Body of pancreas (tissue), 4 donors: Measurements from ENCODE around the gene CST4. TPM values are rescaled to one million over a fixed set of nuclear protein-coding genes. Genes with fewer than 3 reads are reported as not detected.

Experiments
- ATAC-seq: fragments of 150-250 bp; one replicate; pipeline ENCODE4 v1.9.1; 2016
- DNase-seq, 4 donors: peaks; one replicate each; pipeline ENCODE4 v3.0.0-alpha.2; 2019
- H3K27ac ChIP-seq, 4 donors: fragments of 200-600 bp; sonication (generic); 1 replicate in 3 of 4; 2 replicates in 1 of 4; pipeline versions ENCODE4 v1.5.1 to v1.6.1; 2016 to 2019; ENCODE audit warnings: mild to moderate bottlenecking in 1 of 4, mixed read lengths in 1 of 4, moderate library complexity in 1 of 4
- H3K27me3 ChIP-seq, 2 donors: fragments of 200-600 bp; sonication (generic); one replicate each; pipeline ENCODE4 v1.6.0; 2016; ENCODE audit warnings: mild to moderate bottlenecking in 1 of 2
- H3K36me3 ChIP-seq, 2 donors: fragments of 200-600 bp; sonication (generic); replicated peaks in 1 of 2; 2 replicates each; pipeline ENCODE4 v1.5.1; 2016; ENCODE audit warnings: low read depth in 2 of 2; ENCODE audit not compliant: insufficient read depth in 1 of 2
- H3K4me1 ChIP-seq: fragments of 200-600 bp; sonication (generic); one replicate; pipeline ENCODE4 v1.6.0; 2016
- H3K4me3 ChIP-seq, 2 donors: fragments of 200-600 bp; sonication (generic); 1 replicate in 1 of 2; 2 replicates in 1 of 2; pipeline ENCODE4 v1.5.1; 2016 to 2019
- H3K9me3 ChIP-seq, 3 donors: fragments of 200-600 bp; sonication (generic); 1 replicate in 2 of 3; 2 replicates in 1 of 3; pipeline ENCODE4 v1.5.1; 2016
- POLR2A ChIP-seq, 3 donors: fragments of 450-650 bp; IDR thresholded peaks; one replicate each; pipeline ENCODE4 v1.6.1; 2016; ENCODE audit warnings: antibody characterized with exemption in 3 of 3, mild to moderate bottlenecking in 2 of 3
- WGBS, 2 donors: methylation state at CpG; one replicate each; pipeline ENCODE4 v1.1.5; 2017; 5-methylcytosine and 5-hydroxymethylcytosine counted together
- intact Hi-C: fragments of 100-400 bp; cut with DNase I; formaldehyde crosslinking; loops from one replicate; pipeline ENCODE4 v1.15.1; 2023
- total RNA-seq, 2 donors: library from RNA; depleted of rRNA; stranded (reverse); fragments of >200 nt; gene quantifications; one replicate each; pipeline ENCODE4 v1.1.0, GENCODE V29; 2016
- TF ChIP-seq, protein P1 (sequence below), 7 experiments: fragments of 450-650 bp in 4 of 7; fragments of 200-600 bp in 3 of 7; sonication (generic) in 3 of 7; IDR thresholded peaks; one replicate each; pipeline ENCODE4 v1.5.1; 2016 to 2019; ENCODE audit warnings: antibody characterized with exemption in 7 of 7

The CST4 gene
- total RNA-seq, 2 donors from 2014 or later, result not detected

DNA sequence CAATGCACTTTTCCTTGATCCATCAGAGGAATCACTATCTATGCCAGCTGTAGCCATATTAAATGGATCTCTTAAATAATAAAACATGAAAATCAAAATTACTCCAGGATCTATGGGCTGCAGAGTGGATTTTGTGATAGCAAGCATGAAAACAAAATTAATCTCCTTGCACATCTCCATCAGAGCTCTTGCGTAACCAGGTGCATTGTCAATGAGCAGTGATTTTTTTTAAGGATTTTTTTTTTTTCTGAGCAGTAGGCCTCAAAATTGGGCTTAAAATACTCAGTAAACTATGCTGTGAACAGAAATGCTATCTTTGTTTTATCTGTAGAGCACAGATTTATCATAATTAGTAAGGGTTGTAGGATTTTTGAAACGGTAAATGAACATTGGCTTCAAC is 39.6 kb downstream of the CST4 start:
- DNase-seq, result no peak
- H3K27me3 ChIP-seq, result no peaks in the 10 kb centered on the region
- H3K4me1 ChIP-seq, result no peaks in the 10 kb centered on the region

DNA sequence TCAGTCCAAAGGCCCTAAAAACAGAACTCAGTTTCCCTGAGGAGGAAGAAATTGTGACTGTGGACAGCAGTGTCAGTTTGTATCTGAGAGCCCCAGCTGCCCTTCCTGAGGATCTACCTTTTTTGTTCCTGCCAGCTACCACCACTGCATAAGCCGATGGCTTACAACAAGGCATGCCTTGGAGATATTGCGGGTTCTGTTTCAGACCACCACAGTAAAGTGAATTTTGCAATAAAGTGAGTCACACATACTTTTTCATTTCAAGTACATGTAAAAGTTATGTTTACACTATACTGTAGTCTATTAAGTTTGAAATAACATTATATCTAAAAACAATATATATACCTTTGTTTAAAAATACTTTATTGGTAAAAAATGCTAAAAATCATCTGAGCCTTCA is 41.5 kb downstream of the CST4 start:
- no peak for DNase-seq
- Histone ChIP-seq H3K9me3 (no peaks in the 10 kb centered on the region), H3K27me3 (no peaks in the 10 kb centered on the region), H3K4me1 (no peaks in the 10 kb centered on the region), H3K27ac (no peak overlapping the region), H3K4me3 (no peak overlapping the region), H3K36me3 (no peaks in the 10 kb centered on the region)
- intact Hi-C loops, result no loop called here
- WGBS, 2 donors, result 88 to 96% methylated on average over 2 of the region's 2 CpGs
- ATAC-seq, result no peak
- TF ChIP-seq POLR2A (IDR thresholded peaks at IDR 0.05), result no peak
- TF ChIP-seq, protein P1, sequence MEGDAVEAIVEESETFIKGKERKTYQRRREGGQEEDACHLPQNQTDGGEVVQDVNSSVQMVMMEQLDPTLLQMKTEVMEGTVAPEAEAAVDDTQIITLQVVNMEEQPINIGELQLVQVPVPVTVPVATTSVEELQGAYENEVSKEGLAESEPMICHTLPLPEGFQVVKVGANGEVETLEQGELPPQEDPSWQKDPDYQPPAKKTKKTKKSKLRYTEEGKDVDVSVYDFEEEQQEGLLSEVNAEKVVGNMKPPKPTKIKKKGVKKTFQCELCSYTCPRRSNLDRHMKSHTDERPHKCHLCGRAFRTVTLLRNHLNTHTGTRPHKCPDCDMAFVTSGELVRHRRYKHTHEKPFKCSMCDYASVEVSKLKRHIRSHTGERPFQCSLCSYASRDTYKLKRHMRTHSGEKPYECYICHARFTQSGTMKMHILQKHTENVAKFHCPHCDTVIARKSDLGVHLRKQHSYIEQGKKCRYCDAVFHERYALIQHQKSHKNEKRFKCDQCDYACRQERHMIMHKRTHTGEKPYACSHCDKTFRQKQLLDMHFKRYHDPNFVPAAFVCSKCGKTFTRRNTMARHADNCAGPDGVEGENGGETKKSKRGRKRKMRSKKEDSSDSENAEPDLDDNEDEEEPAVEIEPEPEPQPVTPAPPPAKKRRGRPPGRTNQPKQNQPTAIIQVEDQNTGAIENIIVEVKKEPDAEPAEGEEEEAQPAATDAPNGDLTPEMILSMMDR (IDR thresholded peaks at IDR 0.05), result no peak

More for the DNA sequence above, 39.6 kb downstream of the CST4 start:
- Histone ChIP-seq H3K27ac (no peak overlapping the region), H3K9me3 (no peaks in the 10 kb centered on the region), H3K36me3 (no peaks in the 10 kb centered on the region), H3K4me3 (no peak overlapping the region)
- no peak for TF ChIP-seq POLR2A (IDR thresholded peaks at IDR 0.05)
- TF ChIP-seq, protein P1 (IDR thresholded peaks at IDR 0.05), result no peak
- no peak for ATAC-seq
- intact Hi-C loops, result no loop called here
- 77 to 87% methylated on average over 2 of the region's 2 CpGs for WGBS, 2 donors

DNA sequence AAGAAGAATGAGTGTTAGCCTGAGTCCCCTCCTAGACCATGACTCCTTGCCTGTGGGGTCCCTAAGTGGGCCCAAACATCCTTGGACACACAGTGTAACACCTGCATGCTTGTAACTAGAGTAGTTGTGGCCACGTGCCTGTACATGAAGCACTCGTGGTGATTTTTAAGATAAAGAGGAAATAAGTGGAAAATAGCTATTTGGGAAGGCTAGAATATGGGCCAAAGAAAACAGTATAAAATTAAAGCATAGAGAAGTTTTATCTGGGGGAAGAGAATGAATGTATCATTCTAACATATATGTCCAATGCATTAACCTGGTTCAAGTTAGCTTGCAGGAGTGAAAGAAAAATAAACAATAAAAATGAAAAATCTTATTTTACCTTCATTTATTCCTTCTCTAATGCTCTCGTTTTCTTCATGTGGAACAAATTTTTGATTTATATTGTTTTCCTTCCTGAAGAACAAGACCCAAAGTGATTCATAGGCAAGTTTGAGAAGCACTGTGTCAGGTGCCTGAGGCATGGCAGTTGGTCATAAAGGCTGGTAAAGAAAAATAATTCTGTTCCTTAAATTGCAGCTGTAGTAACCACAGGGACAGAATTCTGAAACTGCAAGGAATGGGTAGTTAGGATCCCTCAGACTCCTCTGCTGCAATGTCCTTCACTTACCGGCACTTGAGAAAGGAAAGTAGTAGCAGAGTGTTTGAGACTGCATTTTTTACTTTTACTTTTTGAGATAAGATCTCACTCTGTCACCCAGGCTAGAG is 42.5 kb downstream of the CST4 start:
- WGBS, 2 donors, result 40 to 45% methylated on average over 4 of the region's 4 CpGs
- Histone ChIP-seq H3K9me3 (no peaks in the 10 kb centered on the region), H3K27me3 (no peaks in the 10 kb centered on the region), H3K27ac (no peak overlapping the region), H3K36me3 (no peaks in the 10 kb centered on the region), H3K4me3 (no peak overlapping the region), H3K4me1 (no peaks in the 10 kb centered on the region)
- no peak for TF ChIP-seq POLR2A (IDR thresholded peaks at IDR 0.05)
- TF ChIP-seq, protein P1 (IDR thresholded peaks at IDR 0.05), result no peak
- no peak for ATAC-seq
- no peak for DNase-seq
- intact Hi-C loops, result no loop called here

DNA sequence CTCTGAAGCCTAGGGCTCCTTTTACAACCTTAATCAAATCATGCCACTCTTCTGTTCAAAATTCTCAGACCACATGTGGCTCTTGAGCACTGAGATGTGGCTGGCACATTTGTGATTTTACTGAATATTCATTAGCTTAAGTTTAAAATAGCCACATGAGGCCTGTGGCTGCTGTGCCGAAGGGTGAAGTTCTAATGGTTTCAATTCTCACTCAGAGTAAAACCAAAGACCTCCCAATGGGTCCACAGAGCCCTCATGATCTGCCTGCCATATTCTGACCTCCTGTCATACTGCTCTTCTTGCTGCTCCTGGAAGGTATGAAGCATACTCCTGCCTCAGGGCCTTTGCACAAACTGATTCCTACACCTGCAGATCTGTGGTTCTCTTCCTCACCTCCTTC is 43.3 kb downstream of the CST4 start:
- Histone ChIP-seq H3K4me1 (peaks cover 4% of the 10 kb centered on the region), H3K9me3 (no peaks in the 10 kb centered on the region), H3K27me3 (no peaks in the 10 kb centered on the region), H3K36me3 (no peaks in the 10 kb centered on the region), H3K27ac (no peak overlapping the region), H3K4me3 (no peak overlapping the region)
- DNase-seq (no peak), ATAC-seq (no peak)
- WGBS, 2 donors, result 52 to 100% methylated on average over 1 of the region's 1 CpG
- intact Hi-C loops, result no loop called here
- TF ChIP-seq, protein P1 (IDR thresholded peaks at IDR 0.05), result no peak
- no peak for TF ChIP-seq POLR2A (IDR thresholded peaks at IDR 0.05)

DNA sequence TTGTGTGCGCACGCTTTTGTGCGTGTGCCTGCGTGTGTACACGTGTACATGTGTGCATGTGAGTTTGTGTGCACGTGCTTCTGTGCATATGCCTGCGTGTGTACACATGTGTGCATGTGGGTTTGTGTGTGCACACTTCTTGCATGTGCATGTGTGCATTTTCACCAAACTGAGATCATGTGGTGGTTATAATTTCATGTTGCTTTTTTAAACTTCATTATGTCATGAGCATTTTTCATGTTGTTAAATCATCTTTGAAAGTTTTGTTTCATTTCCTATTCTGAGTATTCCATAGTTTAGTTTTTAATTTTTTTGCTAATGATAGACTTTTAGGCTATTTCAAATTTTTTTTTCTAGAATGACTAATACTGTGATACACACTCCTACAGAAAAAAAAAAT is 44.7 kb downstream of the CST4 start:
- 92 to 93% methylated on average over 7 of the region's 7 CpGs for WGBS, 2 donors
- Histone ChIP-seq H3K36me3 (no peaks in the 10 kb centered on the region), H3K4me1 (peaks cover 4% of the 10 kb centered on the region), H3K4me3 (no peak overlapping the region), H3K27me3 (no peaks in the 10 kb centered on the region), H3K27ac (no peak overlapping the region), H3K9me3 (no peaks in the 10 kb centered on the region)
- intact Hi-C loops, result no loop called here
- ATAC-seq, result no peak
- no peak for DNase-seq
- no peak for TF ChIP-seq POLR2A (IDR thresholded peaks at IDR 0.05)
- TF ChIP-seq, protein P1 (IDR thresholded peaks at IDR 0.05), result no peak
